Endothelial cell of umbilical vein (primary cell): ENCODE results near the gene PLXND1.

Source experiments
- EZH2 ChIP-seq: IDR thresholded peaks from 2 replicates; pipeline ENCODE4 v1.6.1; 2012; ENCODE audit warnings: borderline replicate concordance, low read depth, mild to moderate bottlenecking, moderate library complexity, low read length, inconsistent platforms; ENCODE audit not compliant: severe bottlenecking
- POLR2A ChIP-seq: IDR thresholded peaks from 2 replicates; pipeline ENCODE4 v1.6.1; 2012; ENCODE audit warnings: low read depth, mild to moderate bottlenecking, control low read depth, low read length
- POLR2AphosphoS5 ChIP-seq: IDR thresholded peaks from 2 replicates; pipeline ENCODE4 v1.6.1; 2012; ENCODE audit warnings: low read depth, mild to moderate bottlenecking, control low read depth, low read length, moderate library complexity; ENCODE audit not compliant: insufficient read depth
- TF ChIP-seq, protein P1 (sequence below), 2 donors: IDR thresholded peaks; 1 replicate in 1 of 2; 2 replicates in 1 of 2; pipeline ENCODE4 v1.5.1; 2011; ENCODE audit warnings: low read length in 2 of 2, mild to moderate bottlenecking in 2 of 2, moderate library complexity in 2 of 2, control low read depth in 1 of 2, inconsistent platforms in 1 of 2, low read depth in 1 of 2; ENCODE audit not compliant: insufficient read depth in 1 of 2; ENCODE audit errors: extremely low read depth in 1 of 2
- TF ChIP-seq, protein P2 (sequence below): IDR thresholded peaks from 2 replicates; pipeline ENCODE4 v1.6.1; 2011; ENCODE audit not compliant: insufficient read depth, insufficient read length

DNA sequence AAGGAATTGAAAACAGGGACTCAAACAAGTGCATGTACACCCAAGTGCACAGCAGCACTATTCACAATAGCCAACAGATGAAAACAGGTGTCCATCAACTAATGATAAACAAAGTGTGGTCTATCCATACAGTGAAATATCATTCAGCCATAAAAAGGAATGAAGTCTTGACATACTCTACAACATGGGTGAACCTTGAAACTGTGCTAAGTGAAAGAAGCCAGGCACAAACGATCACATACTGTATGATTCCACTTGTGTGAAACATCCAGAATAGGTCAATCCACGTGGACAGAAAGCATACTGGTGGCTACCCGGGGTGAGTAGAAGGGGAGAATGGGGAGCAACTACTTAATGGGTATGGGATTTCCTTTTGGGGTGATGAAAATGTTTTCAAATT lies 29.6 kb upstream of the PLXND1 start:
- TF ChIP-seq, protein P1, sequence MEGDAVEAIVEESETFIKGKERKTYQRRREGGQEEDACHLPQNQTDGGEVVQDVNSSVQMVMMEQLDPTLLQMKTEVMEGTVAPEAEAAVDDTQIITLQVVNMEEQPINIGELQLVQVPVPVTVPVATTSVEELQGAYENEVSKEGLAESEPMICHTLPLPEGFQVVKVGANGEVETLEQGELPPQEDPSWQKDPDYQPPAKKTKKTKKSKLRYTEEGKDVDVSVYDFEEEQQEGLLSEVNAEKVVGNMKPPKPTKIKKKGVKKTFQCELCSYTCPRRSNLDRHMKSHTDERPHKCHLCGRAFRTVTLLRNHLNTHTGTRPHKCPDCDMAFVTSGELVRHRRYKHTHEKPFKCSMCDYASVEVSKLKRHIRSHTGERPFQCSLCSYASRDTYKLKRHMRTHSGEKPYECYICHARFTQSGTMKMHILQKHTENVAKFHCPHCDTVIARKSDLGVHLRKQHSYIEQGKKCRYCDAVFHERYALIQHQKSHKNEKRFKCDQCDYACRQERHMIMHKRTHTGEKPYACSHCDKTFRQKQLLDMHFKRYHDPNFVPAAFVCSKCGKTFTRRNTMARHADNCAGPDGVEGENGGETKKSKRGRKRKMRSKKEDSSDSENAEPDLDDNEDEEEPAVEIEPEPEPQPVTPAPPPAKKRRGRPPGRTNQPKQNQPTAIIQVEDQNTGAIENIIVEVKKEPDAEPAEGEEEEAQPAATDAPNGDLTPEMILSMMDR (IDR thresholded peaks at IDR 0.05; ENCODE audit: extremely low read depth in 1 of 2, insufficient read depth in 1 of 2, low read depth in 1 of 2, low read length in 2 of 2) = no peak
- TF ChIP-seq EZH2 (no peak), POLR2A (no peak), POLR2AphosphoS5 (no peak)
- TF ChIP-seq, protein P2, sequence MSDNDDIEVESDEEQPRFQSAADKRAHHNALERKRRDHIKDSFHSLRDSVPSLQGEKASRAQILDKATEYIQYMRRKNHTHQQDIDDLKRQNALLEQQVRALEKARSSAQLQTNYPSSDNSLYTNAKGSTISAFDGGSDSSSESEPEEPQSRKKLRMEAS = no peak
